HepG2 (cell line): ENCODE data around the gene LATS1. TPM values are rescaled to one million over a fixed set of nuclear protein-coding genes. Genes with fewer than 3 reads are reported as not detected.
"Not testable (repeated sequence)": the region's sequence is repeated elsewhere in the genome, so short reads cannot be mapped to it uniquely, and the experiment has no call there.

ENCODE experiments used
- ATAC-seq: fragments of 200-7000 bp; cut with Tn5 transposase; 3 replicates; pipeline ENCODE4 v1.9.1; 2020; ENCODE audit warnings: mild to moderate bottlenecking, moderate library complexity
- BruUV-seq: library from RNA; stranded (reverse); fragments of 400-500 nt; replicated peaks from 2 replicates; lab custom pipeline; 2021; lab: Mats Ljungman, UMichigan
- CTCF ChIA-PET: fragments of 300-600 bp; formaldehyde crosslinking; extraction: SDS; loops from one replicate; lab custom pipeline; 2021; ENCODE audit warnings: low total read pairs, inconsistent platforms, low intra/inter-chr PET ratio; lab: Yijun Ruan, JAX
- POLR2A ChIA-PET: fragments of 350-600 bp; sonication (Branson Sonifier 250); formaldehyde crosslinking; loops from one replicate; lab custom pipeline; 2020; ENCODE audit warnings: antibody characterized with exemption, inconsistent platforms; lab: Yijun Ruan, JAX
- DNase-seq: peaks from one replicate; pipeline ENCODE4 v3.0.0-alpha.2; 2015; ENCODE audit warnings: low spot score
- FAIRE-seq: peaks from 3 replicates; lab custom pipeline; 2011; peaks lifted over from hg19 to GRCh38; lab: Jason Lieb, UNC
- H2AFZ ChIP-seq: one replicate; pipeline ENCODE4 v1.6.1; 2011; ENCODE audit warnings: low read length, inconsistent platforms
- H3K27ac ChIP-seq: fragments of 300-600 bp; 3 replicates; pipeline ENCODE4 v1.8.0; 2011; ENCODE audit warnings: mixed run types, mild to moderate bottlenecking, mixed read lengths, low read length, inconsistent platforms; ENCODE audit not compliant: insufficient read depth; ENCODE audit errors: extremely low read length
- H3K27me3 ChIP-seq, 2 experiments: fragments of 200-600 bp in 1 of 2; 2 replicates in 1 of 2; 3 replicates in 1 of 2; pipeline versions ENCODE4 v1.6.0 to v1.8.0; 2011; ENCODE audit warnings: low read length in 2 of 2, mild to moderate bottlenecking in 2 of 2, moderate library complexity in 2 of 2, inconsistent platforms in 1 of 2; ENCODE audit not compliant: insufficient read depth in 2 of 2, control insufficient read depth in 1 of 2
- H3K36me3 ChIP-seq, 2 experiments: fragments of 200-600 bp in 1 of 2; replicated peaks in 1 of 2; 2 replicates in 1 of 2; 3 replicates in 1 of 2; pipeline versions ENCODE4 v1.5.1 to v1.8.0; 2011; ENCODE audit warnings: low read length in 2 of 2, inconsistent platforms in 1 of 2; ENCODE audit not compliant: insufficient read depth in 2 of 2, control insufficient read depth in 1 of 2
- H3K4me1 ChIP-seq: 2 replicates; pipeline ENCODE4 v1.5.1; 2012; ENCODE audit warnings: low read length, inconsistent platforms; ENCODE audit not compliant: insufficient read depth
- H3K4me2 ChIP-seq: 2 replicates; pipeline ENCODE4 v1.6.0; 2011; ENCODE audit warnings: low read depth, low read length, inconsistent platforms
- H3K4me3 ChIP-seq, 3 experiments: fragments of 200-600 bp in 1 of 3; sonication (generic), shearing (Covaris generic) in 1 of 3; replicated peaks in 1 of 3; 2 replicates each; pipeline ENCODE4 v1.5.1; 2011 to 2016; ENCODE audit warnings: low read length in 3 of 3, inconsistent platforms in 2 of 3, low read depth in 2 of 3, mild to moderate bottlenecking in 2 of 3, control low read depth in 1 of 3, mixed read lengths in 1 of 3; ENCODE audit not compliant: insufficient read depth in 1 of 3
- H3K79me2 ChIP-seq: one replicate; pipeline ENCODE4 v1.6.1; 2011; ENCODE audit warnings: low read length, inconsistent platforms; ENCODE audit not compliant: insufficient read depth
- H3K9ac ChIP-seq: 2 replicates; pipeline ENCODE4 v1.6.0; 2011; ENCODE audit warnings: mild to moderate bottlenecking, low read depth, low read length, inconsistent platforms; ENCODE audit not compliant: insufficient read depth
- H3K9me3 ChIP-seq: 2 replicates; pipeline ENCODE4 v1.5.1; 2012; ENCODE audit warnings: mild to moderate bottlenecking, low read length
- H4K20me1 ChIP-seq: 2 replicates; pipeline ENCODE4 v1.6.0; 2011; ENCODE audit warnings: inconsistent platforms, mild to moderate bottlenecking, low read length, moderate library complexity; ENCODE audit not compliant: insufficient read depth
- BRD4 ChIP-seq: sonication (generic); formaldehyde crosslinking; IDR thresholded peaks from 2 replicates; pipeline ENCODE4 v1.4.0; 2020; ENCODE audit warnings: missing genetic modification reagents
- CENPT ChIP-seq: sonication (generic); formaldehyde crosslinking; IDR thresholded peaks from 2 replicates; pipeline ENCODE4 v1.8.0; 2022; ENCODE audit warnings: low read depth, mild to moderate bottlenecking, moderate library complexity, missing genetic modification reagents
- ELK4 ChIP-seq: sonication (generic); formaldehyde crosslinking; IDR thresholded peaks from 2 replicates; pipeline ENCODE4 v1.9.0; 2021; ENCODE audit warnings: missing genetic modification reagents, borderline replicate concordance
- ETV5 ChIP-seq: IDR thresholded peaks from 2 replicates; pipeline ENCODE4 v1.6.1; 2018; ENCODE audit warnings: missing biosample characterization, missing genetic modification reagents, inconsistent platforms, borderline replicate concordance
- FOSL1 ChIP-seq: sonication (generic); formaldehyde crosslinking; IDR thresholded peaks from 2 replicates; pipeline ENCODE4 v1.9.0; 2021; ENCODE audit warnings: missing genetic modification reagents, borderline replicate concordance
- GABPA ChIP-seq, 2 experiments: IDR thresholded peaks; 2 replicates each; pipeline ENCODE4 v1.6.1; 2011 to 2016; ENCODE audit warnings: low read depth in 2 of 2, low read length in 1 of 2, missing biosample characterization in 1 of 2, missing genetic modification characterization in 1 of 2
- JARID2 ChIP-seq: sonication (generic); formaldehyde crosslinking; IDR thresholded peaks from 2 replicates; pipeline ENCODE4 v1.8.1; 2023; ENCODE audit warnings: missing genetic modification reagents, inconsistent platforms; ENCODE audit not compliant: insufficient replicate concordance
- KDM2A ChIP-seq: sonication (generic); formaldehyde crosslinking; IDR thresholded peaks from 2 replicates; pipeline ENCODE4 v1.4.0; 2020; ENCODE audit warnings: low read depth, missing genetic modification reagents, borderline replicate concordance
- KMT2A ChIP-seq: sonication (generic); formaldehyde crosslinking; IDR thresholded peaks from 2 replicates; pipeline ENCODE4 v1.4.0; 2020; ENCODE audit warnings: missing genetic modification reagents
- MXD4 ChIP-seq: IDR thresholded peaks from 2 replicates; pipeline ENCODE4 v1.6.1; 2016; ENCODE audit warnings: mild to moderate bottlenecking, missing biosample characterization, missing genetic modification reagents
- NR1H2 ChIP-seq: sonication (generic); formaldehyde crosslinking; IDR thresholded peaks from 2 replicates; pipeline ENCODE4 v1.8.1; 2022; ENCODE audit warnings: low read depth, missing genetic modification reagents, borderline replicate concordance
- POLR2A ChIP-seq, 2 experiments: IDR thresholded peaks; 2 replicates each; pipeline ENCODE4 v1.6.1; 2011; ENCODE audit warnings: low read depth in 2 of 2, low read length in 2 of 2, mild to moderate bottlenecking in 1 of 2, moderate library complexity in 1 of 2; ENCODE audit not compliant: insufficient read depth in 1 of 2
- RNF2 ChIP-seq: fragments of 450-650 bp; conservative IDR thresholded peaks from 2 replicates; pipeline ENCODE4 v1.6.1; 2016; ENCODE audit warnings: low read depth
- TCF12 ChIP-seq, 2 experiments: fragments of 450-650 bp in 1 of 2; sonication (generic) in 1 of 2; formaldehyde crosslinking in 1 of 2; IDR thresholded peaks; 2 replicates each; pipeline versions ENCODE4 v1.6.1 to v1.8.0; 2017 to 2022; ENCODE audit warnings: antibody characterized with exemption in 1 of 2, mild to moderate bottlenecking in 1 of 2, missing genetic modification reagents in 1 of 2, moderate library complexity in 1 of 2
- UBTF ChIP-seq: sonication (generic); formaldehyde crosslinking; IDR thresholded peaks from 2 replicates; pipeline ENCODE4 v1.4.0; 2020; ENCODE audit warnings: mild to moderate bottlenecking, missing genetic modification reagents
- ZFY ChIP-seq: sonication (generic); formaldehyde crosslinking; IDR thresholded peaks from 2 replicates; pipeline ENCODE4 v1.4.0; 2020; ENCODE audit warnings: missing genetic modification reagents
- ZNF563 ChIP-seq: sonication (generic); formaldehyde crosslinking; IDR thresholded peaks from 2 replicates; pipeline ENCODE4 v1.8.0; 2022; ENCODE audit warnings: mild to moderate bottlenecking, moderate library complexity, missing genetic modification reagents
- ZNF564 ChIP-seq: sonication (generic); formaldehyde crosslinking; IDR thresholded peaks from 2 replicates; pipeline ENCODE4 v1.8.1; 2023; ENCODE audit warnings: mild to moderate bottlenecking, missing genetic modification reagents
- ZNF879 ChIP-seq: sonication (generic); formaldehyde crosslinking; IDR thresholded peaks from 2 replicates; pipeline ENCODE4 v1.8.1; 2023; ENCODE audit warnings: missing genetic modification reagents
- WGBS: methylation state at CpG from one replicate; pipeline ENCODE4 v1.1.6; 2017; ENCODE audit warnings: low lambda C conversion rate; 5-methylcytosine and 5-hydroxymethylcytosine counted together
- in situ Hi-C: cut with HindIII; loops from 2 replicates; pipeline ENCODE4 v1.10.0; 2017; ENCODE audit warnings: low pct_unique_long_range_greater_than_20kb; ENCODE audit not compliant: extremely low pct_ligation_motif_present
- intact Hi-C: fragments of 100-400 bp; cut with micrococcal nuclease; formaldehyde crosslinking; loops from one replicate; pipeline ENCODE4 v1.10.0; 2022; ENCODE audit not compliant: unreplicated experiment
- polyA plus RNA-seq, 8 experiments: library from polyadenylated mRNA; depleted of rRNA in 3 of 8; stranded (reverse) in 7 of 8; unstranded in 1 of 8; fragments of >200 nt; fragmentation: Illumina TruSeq in 4 of 8; extraction: Trizol in 4 of 8; gene quantifications; 2 replicates each; pipeline versions ENCODE4 v1.2.1 to v1.2.3, GENCODE V29; 2011 to 2016; ENCODE audit warnings: low read depth in 4 of 8, missing spikeins in 1 of 8, mixed read lengths in 1 of 8; ENCODE audit not compliant: insufficient read depth in 1 of 8
- total RNA-seq, 5 experiments: library from RNA; depleted of rRNA; stranded (reverse); fragments of >200 nt; fragmentation: Illumina TruSeq; extraction: Trizol; gene quantifications; 2 replicates each; pipeline ENCODE4 v1.2.3, GENCODE V29; 2016; ENCODE audit warnings: low read depth in 1 of 5

Gene LATS1
- total and polyA plus RNA-seq, 2 of the 13 experiments (the other 11 are each of a cell fraction or from before 2014, with no cell fraction given) = 9.9 to 12.6 TPM

GRCh38 chr6:149749594-149750135, 31.8 kb upstream of the LATS1 start, which contains the start of gene PCMT1 (continued):
- TF ChIP-seq RNF2 (no peak; the same call in none of the 2 replicates), TCF12 (IDR thresholded peaks at IDR 0.05) (no peak), TCF12 (CRISPR knock-in tag; IDR thresholded peaks at IDR 0.05) (peak; percentile 13; the same call in 1 of the 2 replicates), CENPT (CRISPR knock-in tag) (peak; percentile 81; the same call in 1 of the 2 replicates), KMT2A (CRISPR knock-in tag) (peak; percentile 77; the same call in 1 of the 2 replicates), NR1H2 (CRISPR knock-in tag) (0 out of 2 replicates have a peak, but pooled peaks have one; percentile 87), ELK4 (CRISPR knock-in tag) (no peak)

- intact Hi-C loops = loop anchor here (5.0 kb wide), 1 partner anchor 113 kb away; the partner anchor contains the start of gene LRP11
- H3K4me1 ChIP-seq = peaks cover 59% of the 10 kb centered on the region
- peak overlapping the region; percentile 95 for H3K9ac ChIP-seq
- in situ Hi-C loops, CTCF ChIA-PET, DNase-seq, H3K36me3 ChIP-seq, H3K9me3 ChIP-seq, H3K27me3 ChIP-seq: not testable (repeated sequence)
- POLR2A ChIA-PET = interaction anchor here (0.7 to 7.6 kb wide), 5 partner anchors 14 to 106 kb away, joined by 3 to 77 read pairs (median 8); partner anchors contain the start of gene LATS1
- ATAC-seq (peak; percentile 55), FAIRE-seq (peak; percentile 88)
- H3K4me2 ChIP-seq = peak overlapping the region; percentile 100
- WGBS = no CpG with 5 or more reads among the region's 38 CpGs
- H3K4me3 ChIP-seq = peak overlapping the region; percentile 70 to 96 (median 95)
- H3K79me2 ChIP-seq = peaks cover 63% of the 10 kb centered on the region
- peak overlapping the region; percentile 99 for H3K27ac ChIP-seq
- peak overlapping the region; percentile 99 for H2AFZ ChIP-seq
- TSS peak; percentile 78 for BruUV-seq
- peaks cover 20% of the 10 kb centered on the region for H4K20me1 ChIP-seq
- TF ChIP-seq MXD4 (CRISPR knock-in tag) (0 out of 2 replicates have a peak, but pooled peaks have one; percentile 20), POLR2A (IDR thresholded peaks at IDR 0.05; ENCODE audit: insufficient read depth in 1 of 2, low read depth in 2 of 2, low read length in 2 of 2) (peak; percentile 69 to 87; a peak in 3 of 4 replicates), FOSL1 (CRISPR knock-in tag) (peak; percentile 47; the same call in 1 of the 2 replicates), ZNF564 (CRISPR knock-in tag) (0 out of 2 replicates have a peak, but pooled peaks have one; percentile 10), KDM2A (CRISPR knock-in tag) (0 out of 2 replicates have a peak, but pooled peaks have one; percentile 1), ZFY (peak; percentile 79; the same call in 1 of the 2 replicates), ZNF879 (peak; percentile 44; the same call in 1 of the 2 replicates), JARID2 (CRISPR knock-in tag) (peak; percentile 8), ETV5 (peak; percentile 79), ZNF563 (CRISPR knock-in tag) (peak; percentile 54), UBTF (CRISPR knock-in tag) (peak; percentile 71; the same call in 1 of the 2 replicates), BRD4 (CRISPR knock-in tag) (peak; percentile 82; the same call in 1 of the 2 replicates), GABPA (IDR thresholded peaks at IDR 0.05; ENCODE audit: low read depth, low read length) (peak; percentile 50; the same call in 1 of the 2 replicates), GABPA (CRISPR knock-in tag; IDR thresholded peaks at IDR 0.05; ENCODE audit: low read depth) (peak; percentile 64; the same call in 1 of the 2 replicates)
Observed at GRCh38 chr6:149749082-149749593, 31.2 kb upstream of the LATS1 start.
